Lower leg skin (tissue), 4 donors: Measurements from ENCODE around the gene MYO5A. TPM values are rescaled to one million over a fixed set of nuclear protein-coding genes. Genes with fewer than 3 reads are reported as not detected.

Source experiments
- DNase-seq, 2 donors: peaks; one replicate each; pipeline ENCODE4 v3.0.0-alpha.2; 2019; ENCODE audit warnings: low spot score in 2 of 2
- H3K4me3 ChIP-seq: fragments of 200-600 bp; sonication (generic); 2 replicates; pipeline ENCODE4 v1.5.1; 2017; ENCODE audit warnings: mild to moderate bottlenecking, low read depth; ENCODE audit not compliant: poor library complexity, severe bottlenecking
- CTCF ChIP-seq, 3 donors: fragments of 450-650 bp; IDR thresholded peaks; one replicate each; pipeline ENCODE4 v1.5.1; 2016; ENCODE audit warnings: antibody characterized with exemption in 3 of 3, mild to moderate bottlenecking in 3 of 3, moderate library complexity in 2 of 3
- POLR2A ChIP-seq, 2 donors: fragments of 450-650 bp; IDR thresholded peaks; one replicate each; pipeline ENCODE4 v1.6.1; 2016 to 2017; ENCODE audit warnings: antibody characterized with exemption in 2 of 2, mild to moderate bottlenecking in 1 of 2, moderate library complexity in 1 of 2
- WGBS, 2 donors: methylation state at CpG; one replicate each; pipeline ENCODE4 v1.1.5; 2018; 5-methylcytosine and 5-hydroxymethylcytosine counted together
- intact Hi-C: fragments of 100-400 bp; cut with DNase I; formaldehyde crosslinking; loops from one replicate; pipeline ENCODE4 v1.15.0; 2023; ENCODE audit warnings: low total_unique reads
- total RNA-seq, 4 donors: library from RNA; depleted of rRNA; stranded (reverse); fragments of >200 nt; gene quantifications; one replicate each; pipeline ENCODE4 v1.1.0, GENCODE V29; 2016

Gene MYO5A
- total RNA-seq, 4 donors from 2014 or later: 28.0 to 45.1 (median 37.8) TPM

DNA sequence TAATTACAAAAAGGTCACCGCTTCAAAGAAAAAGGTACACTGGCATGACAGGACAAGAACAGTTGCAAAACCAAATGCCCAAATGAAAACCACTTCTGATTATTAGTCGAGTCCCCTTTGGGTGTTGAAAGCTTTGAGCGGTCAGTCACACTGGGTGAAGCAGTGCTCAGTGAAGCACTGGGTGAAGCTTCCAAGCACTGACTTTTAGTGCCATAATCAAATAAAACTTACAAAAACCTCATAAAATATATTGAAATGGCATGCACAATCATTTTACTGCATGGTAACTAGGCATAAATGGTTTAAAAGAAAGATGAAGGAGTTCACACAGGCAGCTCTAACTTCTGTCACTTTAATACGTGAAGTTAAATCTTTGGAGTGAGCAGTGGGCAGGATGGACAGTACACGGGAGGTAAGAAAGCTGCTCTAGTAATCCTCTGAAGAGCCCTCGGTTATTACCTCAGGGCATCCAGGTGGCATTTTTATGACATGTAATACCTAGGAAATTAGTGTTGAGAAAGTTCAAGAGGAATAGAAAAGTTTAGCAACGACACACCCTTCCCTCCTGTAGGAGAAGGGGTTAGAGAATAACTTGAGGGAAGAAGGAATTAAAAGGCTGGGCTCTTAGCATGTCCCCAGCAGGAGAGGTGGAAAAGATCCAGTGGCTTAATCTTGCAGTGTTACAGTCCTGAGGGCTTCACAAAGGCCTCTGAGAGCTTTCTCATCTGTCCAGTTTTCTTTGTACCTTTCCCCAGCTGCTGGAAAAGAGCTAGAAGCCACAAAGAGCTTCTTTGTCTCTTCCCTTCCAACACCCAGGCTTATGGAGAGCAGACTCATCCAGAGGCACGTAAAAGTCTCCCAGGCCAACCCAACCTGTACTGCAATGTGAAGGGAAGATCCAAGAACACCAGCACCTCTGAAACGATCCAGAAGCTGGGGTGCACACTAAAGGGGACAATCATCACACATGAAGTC, 168.2 kb downstream of the MYO5A start:
- no peak for DNase-seq
- intact Hi-C loops: no loop called here
- 72% methylated on average over 9 of the region's 9 CpGs for WGBS, 2 donors
- H3K4me3 ChIP-seq: no peak overlapping the region
- no peak for TF ChIP-seq POLR2A (IDR thresholded peaks at IDR 0.05)
- no peak for TF ChIP-seq CTCF (IDR thresholded peaks at IDR 0.05)

DNA sequence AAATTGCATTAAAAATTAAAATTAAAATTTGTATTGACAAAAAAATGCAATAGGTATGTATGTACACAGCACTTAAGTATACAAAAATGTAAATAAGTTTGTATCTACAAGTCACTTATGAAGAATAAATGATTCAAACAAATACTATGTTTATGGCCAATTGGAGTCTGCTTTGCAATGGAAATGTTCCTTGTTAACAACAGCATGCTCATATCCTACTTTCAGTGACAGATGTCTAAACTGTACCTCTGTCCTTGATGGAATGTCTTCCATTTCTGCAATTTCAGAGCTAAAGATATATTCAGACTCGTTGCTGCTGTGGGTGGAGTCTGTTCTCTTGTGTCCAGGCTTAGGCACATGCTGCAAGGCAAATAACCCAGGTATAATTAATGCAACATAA, 169.0 kb downstream of the MYO5A start:
- no peak overlapping the region for H3K4me3 ChIP-seq
- TF ChIP-seq POLR2A (IDR thresholded peaks at IDR 0.05): no peak
- TF ChIP-seq CTCF (IDR thresholded peaks at IDR 0.05): no peak
- intact Hi-C loops: no loop called here
- WGBS, 2 donors: 57 to 68% methylated on average over 1 of the region's 1 CpG
- no peak for DNase-seq

DNA sequence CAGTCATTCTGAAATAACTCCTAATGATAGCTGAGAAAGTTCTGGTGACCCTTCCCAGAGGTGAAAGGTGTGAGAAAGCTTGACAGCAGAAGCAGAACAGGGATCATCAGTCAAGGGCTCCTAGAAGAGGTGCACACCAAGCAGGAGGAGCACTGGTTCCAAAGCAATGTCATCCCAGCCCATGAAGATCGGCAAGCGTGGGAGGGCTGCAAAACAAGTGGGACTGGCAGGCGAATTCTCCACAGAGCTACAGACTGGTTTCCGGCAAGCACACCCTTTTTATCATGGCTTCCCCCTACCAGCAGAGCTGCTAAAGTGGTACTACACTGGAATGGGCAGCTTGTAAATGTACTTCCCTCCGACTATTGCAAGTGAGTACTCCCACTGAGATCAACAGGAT, 170.7 kb downstream of the MYO5A start:
- DNase-seq: no peak
- H3K4me3 ChIP-seq: no peak overlapping the region
- intact Hi-C loops: no loop called here
- TF ChIP-seq CTCF (IDR thresholded peaks at IDR 0.05): no peak
- no peak for TF ChIP-seq POLR2A (IDR thresholded peaks at IDR 0.05)
- 93 to 95% methylated on average over 5 of the region's 5 CpGs for WGBS, 2 donors

GRCh38 chr15:52352086-52352485, 176.6 kb downstream of the MYO5A start:
- WGBS, 2 donors: 78 to 94% methylated on average over 1 of the region's 1 CpG
- no peak for DNase-seq
- intact Hi-C loops: no loop called here
- TF ChIP-seq POLR2A (IDR thresholded peaks at IDR 0.05) (no peak), CTCF (IDR thresholded peaks at IDR 0.05) (no peak)
- H3K4me3 ChIP-seq: no peak overlapping the region

DNA sequence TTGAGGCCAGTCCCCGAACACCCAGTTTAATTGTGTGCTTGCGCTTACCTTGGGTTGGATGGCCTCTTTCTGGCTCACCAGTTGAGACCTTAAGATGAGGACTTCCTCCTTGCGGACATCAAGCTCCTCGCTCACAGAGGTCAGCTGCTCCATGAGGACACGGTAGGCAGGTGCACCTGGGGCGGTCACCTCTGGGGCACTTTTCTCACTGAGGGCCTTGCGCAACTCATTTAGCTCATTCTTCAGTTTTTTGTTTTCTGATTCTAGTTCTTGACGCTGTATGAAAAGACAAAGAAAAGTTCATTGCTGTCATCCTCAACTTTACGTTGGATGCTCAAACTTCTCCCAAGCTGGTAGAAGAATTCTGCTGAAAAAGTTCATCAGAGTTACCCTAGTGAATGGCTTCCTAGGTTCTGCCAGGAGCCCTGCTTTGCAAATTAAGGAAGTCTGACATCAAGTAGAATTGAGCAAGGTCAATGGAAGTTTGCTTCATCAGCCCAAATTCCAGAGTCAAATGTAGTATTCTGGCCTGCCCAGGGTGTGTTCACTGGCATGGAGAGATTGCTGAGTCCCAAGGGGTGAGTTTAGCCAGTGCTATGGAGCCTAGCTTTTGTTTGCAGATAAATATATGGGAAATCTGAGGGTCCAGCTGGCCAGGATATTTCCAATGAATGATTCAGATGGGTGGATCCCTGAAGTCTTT, 177.3 kb downstream of the MYO5A start:
- DNase-seq: peak in 1 of 2 donors; percentile 67
- TF ChIP-seq CTCF (IDR thresholded peaks at IDR 0.05) (no peak), POLR2A (IDR thresholded peaks at IDR 0.05) (no peak)
- H3K4me3 ChIP-seq: no peak overlapping the region
- 96 to 97% methylated on average over 9 of the region's 9 CpGs for WGBS, 2 donors
- intact Hi-C loops: no loop called here
